ENCODE measurements around the gene VTI1A.

DNA sequence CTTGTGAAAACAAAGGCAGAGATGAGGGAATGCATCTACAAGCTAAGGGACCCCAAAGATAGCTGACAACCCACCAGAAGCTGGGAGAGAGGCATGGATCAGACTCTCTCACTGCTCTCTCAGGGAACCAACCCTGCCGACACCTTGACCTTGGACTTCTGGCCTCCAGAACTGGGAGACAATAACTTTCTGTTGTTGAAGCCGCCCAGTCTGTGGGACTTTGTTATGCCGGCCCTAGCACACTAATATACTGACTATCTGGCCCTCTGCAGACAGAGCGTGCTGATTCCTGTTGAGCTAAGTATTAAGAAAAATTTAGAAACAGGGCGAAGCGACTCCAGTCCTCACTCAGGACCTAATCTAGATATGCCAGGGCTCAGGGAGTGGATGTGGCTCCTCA is 358.7 kb downstream of the VTI1A start:
- TF ChIP-seq, protein P1, sequence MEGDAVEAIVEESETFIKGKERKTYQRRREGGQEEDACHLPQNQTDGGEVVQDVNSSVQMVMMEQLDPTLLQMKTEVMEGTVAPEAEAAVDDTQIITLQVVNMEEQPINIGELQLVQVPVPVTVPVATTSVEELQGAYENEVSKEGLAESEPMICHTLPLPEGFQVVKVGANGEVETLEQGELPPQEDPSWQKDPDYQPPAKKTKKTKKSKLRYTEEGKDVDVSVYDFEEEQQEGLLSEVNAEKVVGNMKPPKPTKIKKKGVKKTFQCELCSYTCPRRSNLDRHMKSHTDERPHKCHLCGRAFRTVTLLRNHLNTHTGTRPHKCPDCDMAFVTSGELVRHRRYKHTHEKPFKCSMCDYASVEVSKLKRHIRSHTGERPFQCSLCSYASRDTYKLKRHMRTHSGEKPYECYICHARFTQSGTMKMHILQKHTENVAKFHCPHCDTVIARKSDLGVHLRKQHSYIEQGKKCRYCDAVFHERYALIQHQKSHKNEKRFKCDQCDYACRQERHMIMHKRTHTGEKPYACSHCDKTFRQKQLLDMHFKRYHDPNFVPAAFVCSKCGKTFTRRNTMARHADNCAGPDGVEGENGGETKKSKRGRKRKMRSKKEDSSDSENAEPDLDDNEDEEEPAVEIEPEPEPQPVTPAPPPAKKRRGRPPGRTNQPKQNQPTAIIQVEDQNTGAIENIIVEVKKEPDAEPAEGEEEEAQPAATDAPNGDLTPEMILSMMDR (IDR thresholded peaks at IDR 0.05; ENCODE audit: insufficient read depth, low read depth, low read length), result no peak
- no peak for TF ChIP-seq EZH2 (IDR thresholded peaks at IDR 0.05; ENCODE audit: insufficient read depth, low read length)

All from astrocyte (in vitro differentiated cells and primary cell).